ENCODE results near the gene SPATA31C2. TPM values are rescaled to one million over a fixed set of nuclear protein-coding genes. Genes with fewer than 3 reads are reported as not detected.
A peak's percentile ranks its signal among the peaks of the same experiment; 100 is the strongest.

Gene SPATA31C2
- total RNA-seq, 1 experiment from 2014 or later, result not detected

DNA sequence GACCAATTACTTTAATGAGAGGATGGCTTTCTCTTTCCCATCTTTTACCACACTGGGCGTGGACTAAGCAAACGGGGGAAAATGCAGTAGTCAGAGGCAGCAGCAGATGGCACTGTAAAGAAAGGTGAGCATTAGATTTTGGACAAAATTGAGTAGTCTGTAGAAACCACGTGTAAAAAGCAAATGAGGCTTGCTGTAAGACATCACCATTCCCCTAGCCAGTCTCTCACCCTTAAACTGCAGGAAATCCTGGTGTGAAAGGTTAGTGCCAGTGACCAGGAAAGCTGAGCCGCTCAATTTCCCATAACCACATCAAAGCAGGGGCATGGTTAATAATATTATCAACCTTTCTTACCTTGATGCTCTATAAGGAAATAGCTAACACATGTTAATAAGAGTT is 31.8 kb downstream of the SPATA31C2 start:
- H3K79me2 ChIP-seq (ENCODE audit: low read depth), result no peaks in the 10 kb centered on the region
- peak; percentile 34 to 57 for DNase-seq
- ChIA-PET POLR2A (ENCODE audit: unreplicated experiment) (no interaction called here), CTCF (interaction anchor here (0.5 to 0.6 kb wide), 2 partner anchors 150 to 172 kb away, joined by 3 read pairs; no protein-coding TSS in a partner anchor)
- H3K4me2 ChIP-seq, result no peak overlapping the region
- intact Hi-C loops (cut with micrococcal nuclease; ENCODE audit: unreplicated experiment), result loop anchor here (1.0 to 5.0 kb wide), 2 partner anchors 281 to 472 kb away; partner anchors contain the start of gene SPIN1
- no peaks in the 10 kb centered on the region for H3K9me3 ChIP-seq (ENCODE audit: insufficient read depth, low read depth)
- no peaks in the 10 kb centered on the region for H3K4me1 ChIP-seq (replicated peaks; ENCODE audit: insufficient read depth)
- H3K36me3 ChIP-seq (ENCODE audit: low read depth), result no peaks in the 10 kb centered on the region
- no peaks in the 10 kb centered on the region for H3K9me2 ChIP-seq (ENCODE audit: insufficient read depth)
- no peak overlapping the region for H2AFZ ChIP-seq
- TF ChIP-seq, protein P1, sequence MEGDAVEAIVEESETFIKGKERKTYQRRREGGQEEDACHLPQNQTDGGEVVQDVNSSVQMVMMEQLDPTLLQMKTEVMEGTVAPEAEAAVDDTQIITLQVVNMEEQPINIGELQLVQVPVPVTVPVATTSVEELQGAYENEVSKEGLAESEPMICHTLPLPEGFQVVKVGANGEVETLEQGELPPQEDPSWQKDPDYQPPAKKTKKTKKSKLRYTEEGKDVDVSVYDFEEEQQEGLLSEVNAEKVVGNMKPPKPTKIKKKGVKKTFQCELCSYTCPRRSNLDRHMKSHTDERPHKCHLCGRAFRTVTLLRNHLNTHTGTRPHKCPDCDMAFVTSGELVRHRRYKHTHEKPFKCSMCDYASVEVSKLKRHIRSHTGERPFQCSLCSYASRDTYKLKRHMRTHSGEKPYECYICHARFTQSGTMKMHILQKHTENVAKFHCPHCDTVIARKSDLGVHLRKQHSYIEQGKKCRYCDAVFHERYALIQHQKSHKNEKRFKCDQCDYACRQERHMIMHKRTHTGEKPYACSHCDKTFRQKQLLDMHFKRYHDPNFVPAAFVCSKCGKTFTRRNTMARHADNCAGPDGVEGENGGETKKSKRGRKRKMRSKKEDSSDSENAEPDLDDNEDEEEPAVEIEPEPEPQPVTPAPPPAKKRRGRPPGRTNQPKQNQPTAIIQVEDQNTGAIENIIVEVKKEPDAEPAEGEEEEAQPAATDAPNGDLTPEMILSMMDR (conservative IDR thresholded peaks at IDR 0.05), result peak; percentile 71
- TF ChIP-seq EZH2 (IDR thresholded peaks at IDR 0.05; ENCODE audit: low read depth), result no peak
- no TSS peak for BruUV-seq (replicated peaks)
- H3F3A ChIP-seq (ENCODE audit: insufficient read depth, low read depth), result no peaks in the 10 kb centered on the region
- H3K27ac ChIP-seq, result no peak overlapping the region
- H3K4me3 ChIP-seq, result no peak overlapping the region
- H3K27me3 ChIP-seq (ENCODE audit: insufficient read depth, low read depth), result no peaks in the 10 kb centered on the region
- no peaks in the 10 kb centered on the region for H4K20me1 ChIP-seq (ENCODE audit: insufficient read depth)

DNA sequence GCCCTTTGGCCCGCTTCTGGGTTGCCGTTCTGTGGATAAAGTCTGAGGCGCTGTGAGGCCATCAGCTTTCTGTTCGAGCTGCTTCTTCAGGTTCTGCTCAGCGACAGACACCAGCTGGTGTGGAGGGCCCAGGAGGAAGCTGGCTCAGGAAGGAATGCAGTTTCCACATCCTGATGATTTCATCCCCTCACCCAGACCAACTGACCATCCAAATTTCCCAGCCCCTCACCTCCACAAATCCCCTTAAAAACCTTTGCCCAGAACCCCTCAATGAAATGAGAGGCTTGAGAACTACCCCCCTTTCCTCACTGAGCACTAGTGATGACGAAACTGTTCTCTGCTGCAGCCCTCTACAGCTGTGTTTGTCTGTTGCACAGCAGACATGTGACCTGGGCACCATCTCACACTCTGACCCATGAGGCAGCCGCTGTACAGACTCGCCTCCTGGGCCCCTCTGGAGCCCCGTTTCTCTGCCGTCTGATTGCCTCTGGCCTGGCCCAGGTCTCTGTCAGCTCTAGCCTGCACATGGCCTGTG is 45.4 kb downstream of the SPATA31C2 start:
- TF ChIP-seq, protein P1 (conservative IDR thresholded peaks at IDR 0.05), result no peak
- no peak for TF ChIP-seq EZH2 (IDR thresholded peaks at IDR 0.05; ENCODE audit: low read depth)
- H3K9me3 ChIP-seq (ENCODE audit: insufficient read depth, low read depth), result no peaks in the 10 kb centered on the region
- H2AFZ ChIP-seq, result no peak overlapping the region
- no peaks in the 10 kb centered on the region for H3K79me2 ChIP-seq (ENCODE audit: low read depth)
- no peaks in the 10 kb centered on the region for H3F3A ChIP-seq (ENCODE audit: insufficient read depth, low read depth)
- BruUV-seq (replicated peaks), result no TSS peak
- no peak for DNase-seq
- no peaks in the 10 kb centered on the region for H3K36me3 ChIP-seq (ENCODE audit: low read depth)
- ChIA-PET CTCF (interaction anchor here (0.6 kb wide), 1 partner anchor 16 kb away, joined by 8 read pairs; no protein-coding TSS in a partner anchor), POLR2A (ENCODE audit: unreplicated experiment) (no interaction called here)
- intact Hi-C loops (cut with micrococcal nuclease; ENCODE audit: unreplicated experiment), result no loop called here
- no peak overlapping the region for H3K4me3 ChIP-seq
- no peaks in the 10 kb centered on the region for H3K9me2 ChIP-seq (ENCODE audit: insufficient read depth)
- H3K4me1 ChIP-seq (replicated peaks; ENCODE audit: insufficient read depth), result 0 out of 2 replicates have a peak, but pooled peaks cover 8% of the 10 kb centered on the region
- H3K27me3 ChIP-seq (ENCODE audit: insufficient read depth, low read depth), result no peaks in the 10 kb centered on the region
- no peak overlapping the region for H3K27ac ChIP-seq
- H3K4me2 ChIP-seq, result no peak overlapping the region
- H4K20me1 ChIP-seq (ENCODE audit: insufficient read depth), result no peaks in the 10 kb centered on the region

DNA sequence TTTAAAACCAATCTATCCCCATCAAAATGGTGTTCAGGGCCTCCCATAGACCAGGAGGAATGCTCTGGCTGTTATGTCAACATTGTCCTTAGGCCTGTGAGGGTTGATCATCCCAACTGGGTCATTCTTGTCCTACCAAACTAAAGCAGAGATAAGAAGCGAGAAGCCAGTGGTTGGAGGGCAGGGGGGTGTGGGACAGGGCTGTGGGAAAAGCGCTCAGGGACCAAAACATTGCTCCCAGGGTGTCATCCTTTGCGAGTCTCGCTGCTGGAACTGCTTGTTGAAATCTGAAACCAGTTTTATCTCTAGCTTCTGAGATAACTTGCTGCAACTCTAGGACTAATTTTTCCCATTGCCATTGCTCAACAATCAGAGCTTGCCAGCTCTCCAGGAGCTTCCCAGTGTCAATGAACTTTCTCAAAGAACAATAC is 48.1 kb downstream of the SPATA31C2 start:
- H3K36me3 ChIP-seq (ENCODE audit: low read depth), result no peaks in the 10 kb centered on the region
- no peaks in the 10 kb centered on the region for H3K9me2 ChIP-seq (ENCODE audit: insufficient read depth)
- no peaks in the 10 kb centered on the region for H4K20me1 ChIP-seq (ENCODE audit: insufficient read depth)
- ChIA-PET POLR2A (ENCODE audit: unreplicated experiment) (no interaction called here), CTCF (interaction anchor here (0.9 kb wide), 1 partner anchor 14 kb away, joined by 3 read pairs; no protein-coding TSS in a partner anchor)
- 0 out of 2 replicates have a peak, but pooled peaks cover 8% of the 10 kb centered on the region for H3K4me1 ChIP-seq (replicated peaks; ENCODE audit: insufficient read depth)
- no peak overlapping the region for H2AFZ ChIP-seq
- H3K4me3 ChIP-seq, result no peak overlapping the region
- peak; percentile 28 to 53 for DNase-seq
- peak overlapping the region; percentile 29; the same call in 1 of the 2 replicates for H3K4me2 ChIP-seq
- TF ChIP-seq, protein P1 (conservative IDR thresholded peaks at IDR 0.05), result no peak
- TF ChIP-seq EZH2 (IDR thresholded peaks at IDR 0.05; ENCODE audit: low read depth), result no peak
- no peaks in the 10 kb centered on the region for H3K27me3 ChIP-seq (ENCODE audit: insufficient read depth, low read depth)
- intact Hi-C loops (cut with micrococcal nuclease; ENCODE audit: unreplicated experiment), result no loop called here
- BruUV-seq (replicated peaks), result no TSS peak
- H3K79me2 ChIP-seq (ENCODE audit: low read depth), result no peaks in the 10 kb centered on the region
- H3K9me3 ChIP-seq (ENCODE audit: insufficient read depth, low read depth), result no peaks in the 10 kb centered on the region
- no peak overlapping the region for H3K27ac ChIP-seq
- no peaks in the 10 kb centered on the region for H3F3A ChIP-seq (ENCODE audit: insufficient read depth, low read depth)
